HCT116 (cell line): ENCODE results near the gene MCF2L2. TPM values are rescaled to one million over a fixed set of nuclear protein-coding genes. Genes with fewer than 3 reads are reported as not detected.

Source experiments
- ATAC-seq: fragments of 200-7000 bp; cut with Tn5 transposase; 2 replicates; pipeline ENCODE4 v1.9.1; 2020; ENCODE audit warnings: mild to moderate bottlenecking, moderate library complexity
- BruUV-seq: library from RNA; stranded (reverse); fragments of 400-500 nt; replicated peaks from 2 replicates; lab custom pipeline; 2021; lab: Mats Ljungman, UMichigan
- CTCF ChIA-PET: fragments of 300-600 bp; sonication (Branson Sonifier 250); formaldehyde crosslinking; loops from one replicate; lab custom pipeline; 2021; ENCODE audit warnings: antibody characterized with exemption; lab: Charles Lee
- POLR2A ChIA-PET: fragments of 300-600, 350-600 bp; sonication (Branson Sonifier 250); formaldehyde crosslinking; loops from one replicate; lab custom pipeline; 2021; ENCODE audit warnings: antibody characterized with exemption; lab: Charles Lee
- RAD21 ChIA-PET, 2 experiments: fragments of 300-600 bp; sonication (Branson Sonifier 250); formaldehyde crosslinking; loops; one replicate each; lab custom pipeline; 2023; ENCODE audit warnings: low total read pairs in 2 of 2; ENCODE audit not compliant: uncharacterized antibody in 2 of 2, unreplicated experiment in 2 of 2, low non-redundant PET in 1 of 2; lab: Charles Lee
- DNase-seq: peaks from one replicate; pipeline ENCODE4 v3.0.0-alpha.2; 2010; ENCODE audit warnings: low read depth, low spot score
- H2AFZ ChIP-seq: fragments of 200-600 bp; shearing (Covaris generic), sonication (generic); 2 replicates; pipeline ENCODE4 v1.6.1; 2017; ENCODE audit warnings: low read depth, mixed run types, mixed read lengths, antibody characterized with exemption, low read length; ENCODE audit not compliant: poor library complexity, severe bottlenecking
- H3K27ac ChIP-seq: 2 replicates; pipeline ENCODE4 v1.5.1; 2012; ENCODE audit warnings: low read depth, low read length
- H3K27me3 ChIP-seq: fragments of 200-600 bp; sonication (generic); 2 replicates; pipeline ENCODE4 v1.6.1; 2016; ENCODE audit warnings: mixed run types, low read length, mixed read lengths; ENCODE audit not compliant: insufficient read depth
- H3K36me3 ChIP-seq, 2 experiments: fragments of 200-500 bp in 1 of 2; fragments of 200-600 bp in 1 of 2; sonication (Bioruptor generic) in 1 of 2; sonication (generic) in 1 of 2; 2 replicates each; pipeline versions ENCODE4 v1.5.1 to v1.6.1; 2014 to 2016; ENCODE audit warnings: low read length in 2 of 2, inconsistent platforms in 1 of 2, mixed read lengths in 1 of 2, mixed run types in 1 of 2; ENCODE audit not compliant: insufficient read depth in 2 of 2, control insufficient read depth in 1 of 2
- H3K4me1 ChIP-seq, 2 experiments: fragments of 200-600 bp in 1 of 2; sonication (generic) in 1 of 2; 2 replicates each; pipeline versions ENCODE4 v1.5.1 to v1.6.1; 2012 to 2017; ENCODE audit warnings: low read length in 2 of 2, inconsistent platforms in 1 of 2, mild to moderate bottlenecking in 1 of 2, mixed read lengths in 1 of 2, mixed run types in 1 of 2, moderate library complexity in 1 of 2; ENCODE audit not compliant: insufficient read depth in 2 of 2, control insufficient read depth in 1 of 2
- H3K4me2 ChIP-seq: fragments of 200-600 bp; sonication (generic); 2 replicates; pipeline ENCODE4 v1.6.1; 2017; ENCODE audit warnings: mixed run types, low read length, mixed read lengths
- H3K4me3 ChIP-seq, 2 experiments: fragments of 200-600 bp in 1 of 2; sonication (generic) in 1 of 2; replicated peaks in 1 of 2; 2 replicates each; pipeline ENCODE4 v1.5.1; 2011 to 2016; ENCODE audit warnings: low read length in 2 of 2, control low read depth in 1 of 2, low read depth in 1 of 2, mild to moderate bottlenecking in 1 of 2, mixed read lengths in 1 of 2, mixed run types in 1 of 2
- H3K79me2 ChIP-seq: fragments of 200-600 bp; sonication (generic); 2 replicates; pipeline ENCODE4 v1.6.1; 2017; ENCODE audit warnings: mild to moderate bottlenecking, mixed run types, low read length, moderate library complexity, mixed read lengths; ENCODE audit not compliant: insufficient read depth
- H3K9ac ChIP-seq: fragments of 200-600 bp; sonication (generic); 2 replicates; pipeline ENCODE4 v1.6.1; 2016; ENCODE audit warnings: low read length, mixed read lengths
- H3K9me2 ChIP-seq: fragments of 200-600 bp; sonication (generic), shearing (Covaris generic); 2 replicates; pipeline ENCODE4 v1.6.1; 2017; ENCODE audit warnings: mixed run types, mild to moderate bottlenecking, moderate library complexity; ENCODE audit not compliant: insufficient read depth
- H3K9me3 ChIP-seq, 2 experiments: fragments of 200-500 bp in 1 of 2; fragments of 200-600 bp in 1 of 2; sonication (Bioruptor generic) in 1 of 2; sonication (generic) in 1 of 2; 2 replicates each; pipeline ENCODE4 v1.6.1; 2014 to 2017; ENCODE audit warnings: low read length in 2 of 2, mixed read lengths in 2 of 2, inconsistent platforms in 1 of 2, low read depth in 1 of 2, mild to moderate bottlenecking in 1 of 2, mixed run types in 1 of 2, moderate library complexity in 1 of 2; ENCODE audit not compliant: control insufficient read depth in 1 of 2, insufficient read depth in 1 of 2
- H4K20me1 ChIP-seq: fragments of 200-600 bp; sonication (generic), shearing (Covaris generic); 2 replicates; pipeline ENCODE4 v1.6.1; 2017; ENCODE audit warnings: mixed run types, mild to moderate bottlenecking, moderate library complexity; ENCODE audit not compliant: insufficient read depth
- ATF3 ChIP-seq: IDR thresholded peaks from 2 replicates; pipeline ENCODE4 v1.6.1; 2012
- CBX3 ChIP-seq: IDR thresholded peaks from 2 replicates; pipeline ENCODE4 v1.6.1; 2012; ENCODE audit warnings: low read depth
- CEBPB ChIP-seq: IDR thresholded peaks from 2 replicates; pipeline ENCODE4 v1.6.1; 2012; ENCODE audit warnings: low read depth
- CTCF ChIP-seq, 3 experiments: fragments of 200-600 bp in 1 of 3; sonication (generic) in 1 of 3; IDR thresholded peaks in 2 of 3; conservative IDR thresholded peaks in 1 of 3; 2 replicates each; pipeline ENCODE4 v1.5.1; 2012 to 2017; ENCODE audit warnings: low read depth in 2 of 3, low read length in 2 of 3, antibody characterized with exemption in 1 of 3, borderline replicate concordance in 1 of 3, control low read depth in 1 of 3, mild to moderate bottlenecking in 1 of 3, mixed read lengths in 1 of 3, mixed run types in 1 of 3, moderate library complexity in 1 of 3; ENCODE audit not compliant: insufficient read depth in 1 of 3
- EGR1 ChIP-seq: IDR thresholded peaks from 2 replicates; pipeline ENCODE4 v1.6.1; 2012; ENCODE audit warnings: low read depth
- ELF1 ChIP-seq: IDR thresholded peaks from 2 replicates; pipeline ENCODE4 v1.6.1; 2012; ENCODE audit warnings: low read depth, borderline replicate concordance
- FOSL1 ChIP-seq: IDR thresholded peaks from 2 replicates; pipeline ENCODE4 v1.6.1; 2012; ENCODE audit warnings: low read depth
- JUND ChIP-seq: IDR thresholded peaks from 2 replicates; pipeline ENCODE4 v1.6.1; 2012
- POLR2AphosphoS5 ChIP-seq: IDR thresholded peaks from 2 replicates; pipeline ENCODE4 v1.6.1; 2011; ENCODE audit warnings: mild to moderate bottlenecking, low read depth, low read length, moderate library complexity
- RAD21 ChIP-seq: IDR thresholded peaks from 2 replicates; pipeline ENCODE4 v1.6.1; 2012; ENCODE audit warnings: low read depth, mild to moderate bottlenecking
- REST ChIP-seq: IDR thresholded peaks from 2 replicates; pipeline ENCODE4 v1.6.1; 2012; ENCODE audit warnings: low read depth
- SP1 ChIP-seq: IDR thresholded peaks from 2 replicates; pipeline ENCODE4 v1.6.1; 2012; ENCODE audit warnings: low read depth
- ZBTB33 ChIP-seq: IDR thresholded peaks from 2 replicates; pipeline ENCODE4 v1.6.1; 2011; ENCODE audit warnings: mild to moderate bottlenecking, low read length, moderate library complexity; ENCODE audit not compliant: insufficient replicate concordance; ENCODE audit errors: extremely low read depth
- ZNF274 ChIP-seq: fragments of 200-500 bp; sonication (Bioruptor generic); IDR thresholded peaks from 2 replicates; pipeline ENCODE4 v1.6.1; 2014; ENCODE audit warnings: mild to moderate bottlenecking, low read depth, low read length, inconsistent platforms
- intact Hi-C: fragments of 100-400 bp; cut with micrococcal nuclease; formaldehyde crosslinking; loops from 2 replicates; pipeline ENCODE4 v1.10.0; 2022
- total RNA-seq: library from RNA; stranded (reverse); gene quantifications from one replicate; pipeline ENCODE4 v1.2.1, GENCODE V29; 2021; ENCODE audit not compliant: unreplicated experiment

The MCF2L2 gene
- total RNA-seq, 1 experiment from 2014 or later: 1.5 TPM

GRCh38 chr3:183473969-183474368, 45.5 kb upstream of the MCF2L2 start:
- Histone ChIP-seq H3K27me3 (no peaks in the 10 kb centered on the region), H3K9ac (no peak overlapping the region), H2AFZ (no peak overlapping the region), H3K27ac (no peak overlapping the region), H3K4me2 (no peak overlapping the region), H3K9me3 (no peaks in the 10 kb centered on the region), H3K4me3 (no peak overlapping the region), H3K79me2 (no peaks in the 10 kb centered on the region), H4K20me1 (no peaks in the 10 kb centered on the region), H3K9me2 (no peaks in the 10 kb centered on the region), H3K36me3 (no peaks in the 10 kb centered on the region)
- intact Hi-C loops: no loop called here
- RAD21 ChIA-PET: no interaction called here
- POLR2A ChIA-PET: no interaction called here
- CTCF ChIA-PET: no interaction called here
- no peak for ATAC-seq
- TF ChIP-seq POLR2AphosphoS5: no peak
- TF ChIP-seq ZBTB33: no peak
- TF ChIP-seq ZNF274: no peak
- no peak for TF ChIP-seq REST
- TF ChIP-seq ELF1: no peak
- TF ChIP-seq CTCF (IDR thresholded peaks at IDR 0.05 in 2 of 3, conservative IDR thresholded peaks at IDR 0.05 in 1 of 3; ENCODE audit: borderline replicate concordance in 1 of 3, insufficient read depth in 1 of 3, low read depth in 2 of 3, low read length in 2 of 3): no peak
- TF ChIP-seq JUND: no peak
- TF ChIP-seq CBX3: no peak
- no peak for TF ChIP-seq ATF3
- no peak for TF ChIP-seq EGR1
- TF ChIP-seq FOSL1: no peak
- no peak for TF ChIP-seq SP1
- TF ChIP-seq RAD21: no peak
- TF ChIP-seq CEBPB: no peak
- TF ChIP-seq, all 23 proteins: peak for 0
- no peak for DNase-seq
- H3K4me1 ChIP-seq: peaks cover 3 to 6% of the 10 kb centered on the region in 2 experiments; a peak in 3 of 4 replicates
- no TSS peak for BruUV-seq
